Measurements from ENCODE around the gene RAC3.

RAC3 gene

DNA sequence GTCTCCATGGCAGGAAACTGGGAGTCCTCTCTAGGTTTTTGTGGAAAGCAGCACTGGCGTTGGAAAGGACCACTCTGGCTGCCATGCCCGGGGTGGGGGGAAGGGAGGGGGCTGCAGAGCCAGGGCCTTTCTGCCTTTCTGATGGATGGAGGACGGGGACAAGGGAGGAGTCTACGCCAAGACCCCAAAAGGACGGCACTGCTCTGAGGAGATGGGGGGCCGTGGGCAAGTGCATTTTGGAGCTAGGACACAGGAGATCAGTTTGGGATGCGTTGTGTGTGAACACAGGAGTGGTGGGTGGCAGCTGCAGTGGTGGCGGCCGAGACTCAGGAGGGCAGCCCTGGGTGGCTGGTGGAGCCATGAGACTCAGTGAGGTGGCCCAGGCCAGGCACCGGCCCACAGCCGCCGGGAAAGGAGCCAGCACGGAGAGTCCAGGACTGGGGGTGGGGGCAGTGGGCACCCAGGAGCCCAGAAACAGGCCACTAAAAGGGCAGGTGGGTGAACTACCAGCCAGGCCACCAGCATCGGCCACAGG lies 10.8 kb upstream of the RAC3 start:
- Histone ChIP-seq H3K4me3 (ENCODE audit: low read depth, low read length) (no peak overlapping the region), H3K27me3 (ENCODE audit: insufficient read depth, low read depth, severe bottlenecking) (no peaks in the 10 kb centered on the region), H3K9me3 (ENCODE audit: severe bottlenecking) (no peaks in the 10 kb centered on the region), H3K27ac (no peak overlapping the region), H3K36me3 (peaks cover 34% of the 10 kb centered on the region)
- no peak for TF ChIP-seq CTCF (IDR thresholded peaks at IDR 0.05; ENCODE audit: low read depth, low read length)
- DNase-seq: no peak

DNA sequence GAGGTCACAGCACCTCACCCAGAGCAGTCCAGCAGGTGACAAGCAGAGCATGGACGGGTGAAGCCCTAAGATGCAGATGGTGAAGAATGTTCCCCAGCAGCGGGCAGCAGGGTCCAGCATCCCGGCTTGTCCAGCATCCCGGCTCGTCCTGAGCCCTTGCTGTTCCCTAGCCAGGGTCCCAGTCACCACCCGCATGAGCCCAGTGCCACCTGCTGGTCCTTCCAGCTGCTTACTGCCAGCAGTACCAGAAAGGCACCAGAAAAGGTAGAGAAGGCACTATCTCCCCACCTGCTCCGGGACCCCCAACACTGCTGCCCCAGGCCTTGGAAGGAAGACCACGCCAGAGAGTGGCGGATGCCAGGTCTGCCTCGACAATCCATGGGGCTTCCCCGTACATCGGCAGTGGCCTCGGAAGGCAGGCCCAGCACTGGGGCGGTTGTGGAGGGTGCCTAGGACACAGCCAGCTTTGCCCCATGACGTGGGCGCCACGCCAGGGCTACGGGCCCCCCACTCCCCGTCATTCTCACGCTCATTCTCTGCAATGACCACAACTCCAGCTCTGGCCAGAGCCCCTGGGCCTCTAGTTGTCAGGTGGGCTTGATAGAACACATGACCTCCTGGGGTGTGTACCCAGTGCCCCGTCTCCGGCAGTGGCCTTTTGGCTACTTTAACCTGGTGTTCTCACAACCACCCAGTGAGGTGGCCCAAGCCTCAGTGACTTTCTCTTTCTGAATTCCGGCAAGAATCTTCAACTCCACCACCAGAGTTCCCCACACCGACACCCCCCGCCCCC lies 10.2 kb upstream of the RAC3 start:
- H3K4me3 ChIP-seq (ENCODE audit: low read depth, low read length): peak overlapping the region; percentile 82
- peaks cover 35% of the 10 kb centered on the region for H3K36me3 ChIP-seq
- no peak overlapping the region for H3K27ac ChIP-seq
- peak; percentile 88 for DNase-seq
- H3K9me3 ChIP-seq (ENCODE audit: severe bottlenecking): no peaks in the 10 kb centered on the region
- TF ChIP-seq CTCF (IDR thresholded peaks at IDR 0.05; ENCODE audit: low read depth, low read length): peak; percentile 91
- no peaks in the 10 kb centered on the region for H3K27me3 ChIP-seq (ENCODE audit: insufficient read depth, low read depth, severe bottlenecking)

- DNase-seq: no peak
- peaks cover 35% of the 10 kb centered on the region for H3K36me3 ChIP-seq
- TF ChIP-seq CTCF (IDR thresholded peaks at IDR 0.05; ENCODE audit: low read depth, low read length): no peak
- H3K4me3 ChIP-seq (ENCODE audit: low read depth, low read length): peak overlapping the region; percentile 82
- H3K27me3 ChIP-seq (ENCODE audit: insufficient read depth, low read depth, severe bottlenecking): no peaks in the 10 kb centered on the region
- H3K9me3 ChIP-seq (ENCODE audit: severe bottlenecking): no peaks in the 10 kb centered on the region
- H3K27ac ChIP-seq: peak overlapping the region; percentile 72
Measured at GRCh38 chr17:82021900-82022309, 9.6 kb upstream of the RAC3 start.

- Histone ChIP-seq H3K27ac (peak within 1 kb of the TSS; percentile 72), H3K27me3 (ENCODE audit: insufficient read depth, low read depth, severe bottlenecking) (no peaks in the 10 kb centered on the region), H3K4me3 (ENCODE audit: low read depth, low read length) (peak within 1 kb of the TSS; percentile 86), H3K9me3 (ENCODE audit: severe bottlenecking) (no peaks in the 10 kb centered on the region), H3K36me3 (peaks cover 36% of the 10 kb centered on the region)
- DNase-seq: no peak
- no peak for TF ChIP-seq CTCF (IDR thresholded peaks at IDR 0.05; ENCODE audit: low read depth, low read length)
Measured at GRCh38 chr17:82022310-82022980, 9.0 kb upstream of the RAC3 start, which contains the start of gene CENPX. TSS of gene CENPX (minus strand) at chr17:82022878. CDS start at chr17:82022861, 17 bp downstream.

DNA sequence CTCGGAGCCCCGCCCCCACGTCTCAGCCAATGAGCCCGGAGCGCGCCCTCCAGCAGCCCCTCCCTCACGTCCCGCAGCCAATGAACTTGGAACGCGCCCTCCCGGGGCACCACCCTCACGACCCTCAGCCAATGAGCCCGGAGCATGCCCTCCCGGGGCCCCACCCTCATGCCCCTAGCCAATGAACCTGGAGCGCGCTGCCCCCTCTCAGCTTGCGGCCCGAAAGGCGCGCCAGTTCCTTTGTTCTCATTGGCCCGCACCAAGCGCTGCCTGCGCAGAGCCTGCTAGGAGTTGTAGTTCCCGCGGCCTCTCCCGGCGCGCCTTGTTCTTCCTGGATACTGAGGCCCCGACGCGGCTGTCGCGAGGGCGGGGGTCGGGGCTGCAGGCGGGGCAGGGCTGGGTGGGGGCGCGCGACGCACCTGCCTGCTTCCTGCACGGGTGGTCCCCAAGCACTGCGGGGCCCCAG lies 8.5 kb upstream of the RAC3 start, which contains the start of gene LRRC45:
Gene LRRC45 (plus strand): TSS at position 325 of the 466 bp plus-strand sequence. CDS start 339 bp downstream, outside the sequence.
- Histone ChIP-seq H3K27ac (peak within 1 kb of the TSS; percentile 72), H3K36me3 (peaks cover 30% of the 10 kb centered on the region), H3K27me3 (ENCODE audit: insufficient read depth, low read depth, severe bottlenecking) (no peaks in the 10 kb centered on the region), H3K9me3 (ENCODE audit: severe bottlenecking) (no peaks in the 10 kb centered on the region), H3K4me3 (ENCODE audit: low read depth, low read length) (peak within 1 kb of the TSS; percentile 86)
- no peak for TF ChIP-seq CTCF (IDR thresholded peaks at IDR 0.05; ENCODE audit: low read depth, low read length)
- peak; percentile 100 for DNase-seq

Measured in WERI-Rb-1 (cell line).